Right renal cortex interstitium (tissue), 3 donors: ENCODE data around the gene KLF18. TPM values are rescaled to one million over a fixed set of nuclear protein-coding genes. Genes with fewer than 3 reads are reported as not detected.
"Not testable (repeated sequence)": the region's sequence is repeated elsewhere in the genome, so short reads cannot be mapped to it uniquely, and the experiment has no call there.

Source experiments
- DNase-seq, 3 donors: peaks; one replicate each; pipeline ENCODE4 v3.0.0-alpha.2; 2013; ENCODE audit warnings: low read depth in 3 of 3, low spot score in 2 of 3
- polyA plus RNA-seq, 3 donors: library from polyadenylated mRNA; unstranded; fragments of 120-200 nt; gene quantifications; one replicate each; pipeline ENCODE4 v1.2.1, GENCODE V29; 2013; ENCODE audit not compliant: insufficient read length in 3 of 3

Gene KLF18
- polyA plus RNA-seq, 3 donors, result not detected

- no peak for DNase-seq
Measured at GRCh38 chr1:44129616-44130500, 11.6 kb downstream of the KLF18 start.

GRCh38 chr1:44120398-44120949 lies 21.0 kb downstream of the KLF18 start:
- DNase-seq, result no peak

GRCh38 chr1:44119525-44119924 lies 21.9 kb downstream of the KLF18 start:
- DNase-seq, result no peak

- DNase-seq, result no peak
Measured at GRCh38 chr1:44118682-44119081, 22.7 kb downstream of the KLF18 start, which contains the start of gene KLF17. Gene KLF17 (plus strand): TSS chr1:44118821. CDS start chr1:44118908, 87 bp downstream.

- not testable (repeated sequence) for DNase-seq
Measured at GRCh38 chr1:44117272-44117671, 24.2 kb downstream of the KLF18 start.

- DNase-seq, result no peak
Measured at GRCh38 chr1:44114098-44114497, 27.3 kb downstream of the KLF18 start.

- DNase-seq, result no peak
Measured at GRCh38 chr1:44113095-44113609, 28.3 kb downstream of the KLF18 start.

- no peak for DNase-seq
Measured at GRCh38 chr1:44112486-44112885, 28.9 kb downstream of the KLF18 start.

GRCh38 chr1:44111861-44112260 lies 29.6 kb downstream of the KLF18 start:
- no peak for DNase-seq

GRCh38 chr1:44110916-44111315 lies 30.5 kb downstream of the KLF18 start:
- DNase-seq, result no peak

GRCh38 chr1:44108971-44109370 lies 32.5 kb downstream of the KLF18 start:
- no peak for DNase-seq

GRCh38 chr1:44108241-44108640 lies 33.2 kb downstream of the KLF18 start:
- no peak for DNase-seq

- DNase-seq, result no peak
Measured at GRCh38 chr1:44105810-44106209, 35.6 kb downstream of the KLF18 start.

- DNase-seq, result no peak
Measured at GRCh38 chr1:44103270-44104131, 37.9 kb downstream of the KLF18 start.

GRCh38 chr1:44101328-44101727 lies 40.1 kb downstream of the KLF18 start:
- DNase-seq, result no peak

- no peak for DNase-seq
Measured at GRCh38 chr1:44100183-44100868, 41.1 kb downstream of the KLF18 start.

GRCh38 chr1:44094047-44094446 lies 47.4 kb downstream of the KLF18 start:
- DNase-seq, result no peak

- DNase-seq, result no peak
Measured at GRCh38 chr1:44090429-44091252, 50.8 kb downstream of the KLF18 start.

GRCh38 chr1:44089371-44090048 lies 51.9 kb downstream of the KLF18 start:
- no peak for DNase-seq
